GM19467 (cell line): Measurements from ENCODE around the gene PITPNM1.

Source experiments
- ATAC-seq: cut with Tn5 transposase; IDR thresholded peaks from one replicate; pipeline ENCODE4 v1.9.1; 2021; ENCODE audit warnings: mild to moderate bottlenecking, moderate library complexity; ENCODE audit not compliant: unreplicated experiment

PITPNM1 gene

DNA sequence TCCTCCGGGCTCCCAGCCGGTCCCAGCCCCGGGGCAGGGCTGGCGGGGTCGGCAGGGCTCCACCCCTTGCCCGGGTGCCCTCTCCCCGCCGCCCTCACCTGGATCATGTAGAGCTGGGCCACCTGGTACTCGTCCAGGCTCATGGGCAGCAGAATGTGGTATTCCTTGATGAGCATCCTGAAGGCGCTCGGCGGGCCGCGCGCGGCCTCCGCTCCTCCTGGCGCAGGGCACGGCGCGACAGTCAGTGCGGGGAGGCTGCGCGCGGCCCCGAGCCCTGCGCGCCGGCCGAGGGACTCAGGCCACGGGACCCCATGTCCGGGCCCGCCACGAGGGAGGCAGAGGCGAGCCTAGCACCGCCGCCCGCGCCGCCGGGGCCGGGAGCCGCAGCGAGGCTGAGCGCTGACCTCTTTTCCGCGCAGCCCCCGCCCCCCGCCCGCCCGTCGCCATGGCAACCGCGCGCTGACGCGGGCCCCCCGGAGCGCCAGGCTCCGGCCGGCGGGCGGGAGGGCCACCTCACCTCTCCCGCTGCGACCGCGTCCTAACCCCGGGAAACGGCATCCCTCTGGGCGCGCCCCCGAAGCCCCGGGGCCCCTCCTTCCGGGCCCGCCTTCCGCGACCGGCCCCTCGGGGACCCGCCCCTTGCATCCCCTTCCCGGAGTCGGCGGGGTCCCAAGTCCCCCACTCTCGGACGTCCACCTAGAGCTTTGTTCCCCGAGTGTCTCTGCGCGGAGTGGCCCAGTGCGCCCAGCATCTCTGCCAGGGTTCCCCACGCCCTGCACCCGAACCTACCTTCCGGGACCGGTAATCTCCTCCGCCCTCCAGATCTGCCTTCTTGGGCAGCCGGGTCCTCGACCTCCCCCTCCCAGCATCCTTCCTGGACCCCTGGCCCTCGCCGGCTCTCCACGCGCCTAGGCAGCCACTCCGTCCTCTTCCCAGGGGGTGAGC lies 886 bp downstream of the PITPNM1 start:
- no peak for ATAC-seq

DNA sequence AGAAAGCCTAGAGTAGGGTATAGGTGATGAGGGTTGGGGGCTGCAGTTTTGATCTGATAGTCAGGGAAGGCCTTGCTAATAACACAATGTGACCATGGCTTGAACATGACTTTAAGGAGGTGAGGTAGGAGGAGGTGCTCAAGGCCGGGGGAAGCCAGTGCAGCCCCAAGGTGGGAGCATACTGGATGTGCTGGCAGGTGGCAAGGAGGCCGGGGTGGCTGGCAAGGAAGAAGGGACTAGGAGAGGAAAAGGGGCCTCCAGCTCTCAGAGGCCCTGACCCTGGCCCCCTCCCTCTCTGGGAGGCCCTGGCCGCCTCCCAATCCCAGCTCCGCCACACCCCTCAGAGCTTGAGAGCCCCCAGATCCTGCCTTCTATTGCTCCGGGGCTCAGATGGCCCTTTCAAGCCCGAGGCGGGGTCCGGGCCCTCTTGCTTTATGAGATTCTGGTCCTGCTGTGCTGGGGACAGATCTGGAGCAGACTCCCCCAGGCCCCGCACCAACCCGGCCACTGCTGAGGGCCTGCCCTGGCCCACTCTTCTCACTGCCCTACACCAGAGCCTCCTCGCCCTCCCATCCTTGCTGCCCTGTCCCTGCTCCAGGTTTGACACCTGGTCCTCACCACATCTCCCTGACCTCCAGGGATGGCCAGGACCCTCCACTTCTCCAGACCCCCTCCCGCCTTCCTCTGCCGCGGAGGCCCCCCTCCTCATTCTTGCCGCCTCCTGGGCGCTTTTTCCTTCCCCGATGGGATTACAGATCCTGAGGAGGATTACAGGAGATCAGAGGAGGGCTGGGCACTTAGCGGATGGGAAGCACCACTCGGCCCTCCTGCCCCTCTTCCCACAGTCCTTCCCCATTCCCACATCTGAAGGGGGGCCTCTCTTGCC lies 1.8 kb downstream of the PITPNM1 start:
- no peak for ATAC-seq

DNA sequence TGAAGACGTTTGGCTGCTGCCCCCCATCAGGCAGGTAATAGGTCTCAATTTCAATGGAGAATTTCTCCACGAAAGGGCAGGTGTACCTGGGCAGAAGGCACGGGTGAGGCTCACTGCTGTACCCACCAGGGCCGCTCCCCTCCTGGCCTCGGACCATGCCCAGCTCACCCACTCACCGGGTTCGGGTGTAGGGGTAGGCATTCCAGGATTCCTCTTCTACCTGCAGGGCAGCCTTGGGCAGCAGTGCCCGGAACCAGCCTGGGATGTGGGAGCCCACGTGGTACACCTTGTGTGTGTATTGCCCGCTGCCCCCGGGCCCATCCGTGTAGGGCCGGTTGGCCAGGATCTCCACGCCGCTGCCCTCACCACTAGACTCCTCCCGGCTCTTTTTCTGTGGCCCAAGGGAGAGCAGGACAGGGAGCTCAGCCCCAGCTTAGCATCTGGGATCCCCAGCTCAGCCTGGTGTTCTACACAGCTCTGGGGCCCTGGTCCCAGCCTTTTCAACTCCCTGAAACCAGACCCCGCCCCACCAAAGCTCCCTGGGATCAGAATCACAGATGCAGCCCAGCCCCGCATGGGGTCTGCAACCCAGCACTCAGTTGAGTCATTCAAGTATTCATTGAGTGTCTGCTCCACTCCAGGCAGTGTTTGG lies 2.7 kb downstream of the PITPNM1 start:
- no peak for ATAC-seq

DNA sequence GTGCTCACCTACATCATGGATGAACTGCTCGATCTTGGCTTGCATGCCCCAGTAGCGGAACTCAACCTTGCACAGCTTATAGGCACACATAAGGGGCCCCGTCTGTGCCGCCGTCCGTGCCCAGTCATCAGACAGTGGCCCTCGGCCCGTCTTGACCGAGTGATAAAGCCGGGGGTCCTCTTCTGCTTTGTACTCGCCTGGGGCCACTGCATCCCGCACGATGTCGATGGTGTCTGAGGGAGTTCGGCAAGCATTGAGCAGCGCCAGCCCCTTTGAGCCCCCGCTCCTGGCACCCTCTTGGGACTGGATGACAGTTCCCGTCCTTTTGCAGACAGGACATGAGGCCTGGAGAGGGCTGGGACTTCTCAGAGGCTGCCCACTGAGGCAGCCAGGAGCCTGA lies 3.3 kb downstream of the PITPNM1 start:
- ATAC-seq = no peak

GRCh38 chr11:67500831-67501715 lies 4.1 kb downstream of the PITPNM1 start:
- no peak for ATAC-seq

DNA sequence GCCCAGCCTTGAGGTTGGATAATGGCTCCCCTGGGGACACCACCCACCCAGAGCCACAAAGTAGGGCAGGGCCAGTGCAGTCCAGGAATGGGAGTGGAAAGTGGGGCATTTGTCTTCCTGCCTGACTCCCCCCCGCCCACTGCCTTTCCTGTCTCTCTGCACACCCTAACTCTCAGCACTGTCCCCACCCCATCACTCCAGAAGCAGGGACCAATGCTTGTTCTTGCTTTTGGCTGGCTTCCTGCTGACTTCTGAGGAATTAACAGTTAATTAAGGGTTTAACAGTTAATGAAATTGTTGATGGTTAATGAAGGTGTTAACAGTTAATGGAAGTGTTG lies 4.7 kb downstream of the PITPNM1 start:
- ATAC-seq = no peak

GRCh38 chr11:67499808-67500483 lies 5.2 kb downstream of the PITPNM1 start:
- no peak for ATAC-seq

- ATAC-seq = no peak
Measured at GRCh38 chr11:67498544-67498972, 6.6 kb downstream of the PITPNM1 start.

GRCh38 chr11:67497656-67498291 lies 7.4 kb downstream of the PITPNM1 start:
- no peak for ATAC-seq

GRCh38 chr11:67496113-67496512 lies 9.1 kb downstream of the PITPNM1 start:
- no peak for ATAC-seq

DNA sequence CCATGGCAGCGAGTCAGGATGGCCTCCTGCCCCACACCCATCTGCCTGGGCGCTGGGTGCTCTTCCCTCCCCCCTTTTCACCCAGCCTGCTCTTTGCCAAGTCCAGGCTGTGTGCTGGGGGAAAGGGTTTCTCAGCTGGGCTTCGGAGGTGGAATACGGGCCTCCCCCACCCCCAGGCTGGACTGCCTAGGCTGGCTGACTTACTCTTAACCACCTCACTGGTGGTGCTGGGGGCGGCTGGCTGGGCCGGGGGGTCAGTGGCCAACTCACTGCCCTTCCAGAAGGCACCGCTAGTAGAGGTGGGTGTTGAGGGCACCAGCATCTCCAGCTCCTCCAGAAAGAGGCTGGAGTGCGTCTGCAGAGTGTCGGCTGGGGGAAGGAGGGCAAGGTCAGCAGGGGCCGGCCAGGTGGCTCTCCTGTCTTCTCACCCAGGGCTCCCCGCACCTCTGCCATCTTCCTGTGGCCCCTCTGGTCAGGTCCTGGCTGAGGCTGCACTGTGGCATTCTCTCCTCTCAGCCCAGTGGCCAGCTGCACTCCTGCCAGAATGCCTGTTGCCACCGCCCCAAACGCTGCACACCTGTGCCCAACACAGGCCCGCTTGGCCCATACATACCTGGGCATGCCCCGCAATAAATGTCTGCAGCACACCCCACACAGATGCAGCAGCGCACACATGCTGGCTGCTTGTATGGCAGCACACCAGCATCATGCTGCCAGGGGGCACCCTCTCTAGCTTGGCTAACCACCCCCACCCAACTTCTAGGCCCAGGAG lies 9.7 kb downstream of the PITPNM1 start:
- ATAC-seq = no peak

GRCh38 chr11:67494371-67495233 lies 10.6 kb downstream of the PITPNM1 start:
- no peak for ATAC-seq

GRCh38 chr11:67493548-67494370 lies 11.4 kb downstream of the PITPNM1 start:
- no peak for ATAC-seq

DNA sequence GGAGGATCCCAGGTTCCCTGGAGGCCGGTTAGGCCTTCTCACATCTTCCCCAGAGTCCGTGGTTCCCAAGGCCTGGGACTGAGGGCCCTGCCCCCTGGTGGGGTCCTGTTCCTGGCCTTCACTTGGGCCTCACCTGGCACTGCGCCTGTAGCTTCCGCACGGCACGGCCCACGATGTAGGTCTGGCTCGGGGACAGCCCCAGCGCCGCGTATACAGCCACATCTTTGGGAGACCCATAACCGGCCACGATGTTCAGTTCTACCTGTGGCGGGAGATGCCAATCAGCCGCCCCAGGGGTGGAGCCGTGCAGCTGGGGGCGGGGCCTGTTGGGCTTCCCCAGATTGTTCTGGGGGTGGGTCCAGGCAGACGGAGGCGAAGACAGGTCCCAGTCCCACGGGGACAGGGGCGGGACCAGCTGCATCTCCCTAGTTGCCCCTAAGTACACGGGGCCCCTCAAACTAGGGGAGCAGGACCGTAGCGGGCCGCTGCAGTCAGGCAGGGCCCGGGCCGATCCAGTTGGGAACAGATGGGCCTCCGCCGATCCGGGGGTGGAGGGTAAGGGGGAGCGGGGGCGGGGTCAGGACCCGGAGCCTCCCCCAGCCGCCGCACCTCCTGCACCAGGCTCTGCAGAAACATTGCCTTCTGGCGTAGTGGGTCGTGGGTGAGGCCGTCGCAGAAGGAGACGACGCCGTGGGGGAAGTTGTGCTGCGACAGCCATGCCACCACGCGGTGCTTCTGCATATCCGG lies 12.2 kb downstream of the PITPNM1 start:
- ATAC-seq = no peak

- ATAC-seq = no peak
Measured at GRCh38 chr11:67492069-67492727, 13.0 kb downstream of the PITPNM1 start.
